CD4-positive, alpha-beta memory T cell (primary cell): Measurements from ENCODE around the gene ARHGAP24. TPM values are rescaled to one million over a fixed set of nuclear protein-coding genes. Genes with fewer than 3 reads are reported as not detected.

ENCODE experiments used
- CTCF ChIA-PET: fragments of 350-600 bp; sonication (Branson Sonifier 250); formaldehyde crosslinking; loops from one replicate; lab custom pipeline; 2021; ENCODE audit warnings: inconsistent platforms; ENCODE audit not compliant: partially characterized antibody; lab: Charles Lee
- POLR2A ChIA-PET: fragments of 350-600 bp; sonication (Branson Sonifier 250); formaldehyde crosslinking; loops from one replicate; lab custom pipeline; 2021; ENCODE audit not compliant: partially characterized antibody; lab: Charles Lee
- DNase-seq, 5 donors: peaks; one replicate each; pipeline versions ENCODE4 v3.0.0 to v3.0.0-alpha.2; 2020 to 2022; ENCODE audit warnings: mixed read lengths in 1 of 5
- H3K27ac ChIP-seq: one replicate; pipeline ENCODE4 v1.7.0; 2013; ENCODE audit warnings: low read depth, low read length
- H3K27me3 ChIP-seq: 2 replicates; pipeline ENCODE4 v1.7.0; 2013; ENCODE audit warnings: mild to moderate bottlenecking, low read length, moderate library complexity; ENCODE audit not compliant: insufficient read depth
- H3K36me3 ChIP-seq: 2 replicates; pipeline ENCODE4 v1.7.0; 2013; ENCODE audit warnings: mild to moderate bottlenecking, low read length, moderate library complexity; ENCODE audit not compliant: insufficient read depth
- H3K4me1 ChIP-seq: 2 replicates; pipeline ENCODE4 v1.7.0; 2013; ENCODE audit warnings: mild to moderate bottlenecking, low read length, moderate library complexity; ENCODE audit not compliant: insufficient read depth
- H3K4me3 ChIP-seq, 2 donors: one replicate each; pipeline ENCODE4 v1.7.0; 2013; ENCODE audit warnings: low read length in 2 of 2, mild to moderate bottlenecking in 1 of 2
- H3K9me3 ChIP-seq, 2 donors: one replicate each; pipeline ENCODE4 v1.7.0; 2013; ENCODE audit warnings: low read length in 2 of 2, control low read depth in 1 of 2; ENCODE audit not compliant: control insufficient read depth in 1 of 2
- H3K27ac Mint-ChIP-seq, 7 donors: one replicate each; pipeline ENCODE4 v1.8.0; 2020 to 2021; ENCODE audit warnings: mixed read lengths in 7 of 7, mild to moderate bottlenecking in 6 of 7, inconsistent platforms in 3 of 7, moderate library complexity in 3 of 7
- H3K27me3 Mint-ChIP-seq, 2 donors: one replicate each; pipeline ENCODE4 v1.8.0; 2020 to 2021; ENCODE audit warnings: mixed read lengths in 2 of 2
- H3K36me3 Mint-ChIP-seq, 2 donors: one replicate each; pipeline ENCODE4 v1.8.0; 2020 to 2021; ENCODE audit warnings: mixed read lengths in 2 of 2, inconsistent platforms in 1 of 2, mild to moderate bottlenecking in 1 of 2
- H3K4me1 Mint-ChIP-seq, 4 donors: one replicate each; pipeline ENCODE4 v1.8.0; 2020 to 2021; ENCODE audit warnings: mixed read lengths in 4 of 4, mild to moderate bottlenecking in 1 of 4
- H3K4me3 Mint-ChIP-seq, 8 donors: one replicate each; pipeline ENCODE4 v1.8.0; 2020 to 2021; ENCODE audit warnings: mixed read lengths in 8 of 8, mild to moderate bottlenecking in 7 of 8, moderate library complexity in 6 of 8, inconsistent platforms in 3 of 8
- H3K9me3 Mint-ChIP-seq, 8 donors: one replicate each; pipeline ENCODE4 v1.8.0; 2020 to 2021; ENCODE audit warnings: mixed read lengths in 8 of 8, mild to moderate bottlenecking in 5 of 8, inconsistent platforms in 3 of 8, moderate library complexity in 1 of 8
- intact Hi-C: fragments of 100-400 bp; cut with micrococcal nuclease; formaldehyde crosslinking; loops from one replicate; pipeline ENCODE4 v1.15.1; 2023
- polyA plus RNA-seq, 2 donors: library from polyadenylated mRNA; unstranded; fragments of 300-500 nt; fragmentation: Illumina TruSeq; gene quantifications; one replicate each; pipeline ENCODE4 v1.2.3, GENCODE V29; 2021
- total RNA-seq, 2 experiments: library from RNA; stranded (reverse); gene quantifications; one replicate each; pipeline ENCODE4 v1.2.3, GENCODE V29; 2021

Gene ARHGAP24
- total and polyA plus RNA-seq, 4 experiments from 2014 or later, result 0.30 TPM; not detected in 3

GRCh38 chr4:85570388-85570787 is 95.4 kb downstream of the ARHGAP24 start:
- H3K27me3 Mint-ChIP-seq, result no peaks in the 10 kb centered on the region
- Histone ChIP-seq H3K4me1 (no peaks in the 10 kb centered on the region), H3K9me3 (no peaks in the 10 kb centered on the region), H3K27me3 (no peaks in the 10 kb centered on the region), H3K36me3 (no peaks in the 10 kb centered on the region), H3K4me3 (no peak overlapping the region), H3K27ac (no peak overlapping the region)
- no peak overlapping the region for H3K4me3 Mint-ChIP-seq
- peak overlapping the region in 1 of 7 donors; percentile 41 for H3K27ac Mint-ChIP-seq
- H3K4me1 Mint-ChIP-seq, result no peaks in the 10 kb centered on the region
- intact Hi-C loops, result no loop called here
- no peak for DNase-seq
- ChIA-PET POLR2A (no interaction called here), CTCF (no interaction called here)
- H3K36me3 Mint-ChIP-seq, result no peaks in the 10 kb centered on the region
- H3K9me3 Mint-ChIP-seq, result peaks cover 0 to 8% (median 1%) of the 10 kb centered on the region in 8 donors

GRCh38 chr4:85571008-85571407 is 96.1 kb downstream of the ARHGAP24 start:
- DNase-seq, result no peak
- no peaks in the 10 kb centered on the region for H3K36me3 Mint-ChIP-seq
- no peak overlapping the region for H3K27ac ChIP-seq
- H3K27me3 Mint-ChIP-seq, result no peaks in the 10 kb centered on the region
- no peaks in the 10 kb centered on the region for H3K27me3 ChIP-seq
- no peaks in the 10 kb centered on the region for H3K4me1 ChIP-seq
- H3K4me1 Mint-ChIP-seq, result no peaks in the 10 kb centered on the region
- POLR2A ChIA-PET, result no interaction called here
- H3K9me3 ChIP-seq, result no peaks in the 10 kb centered on the region
- no peak overlapping the region for H3K27ac Mint-ChIP-seq
- peaks cover 0 to 8% (median 1%) of the 10 kb centered on the region in 8 donors for H3K9me3 Mint-ChIP-seq
- intact Hi-C loops, result no loop called here
- H3K4me3 ChIP-seq, result no peak overlapping the region
- H3K4me3 Mint-ChIP-seq, result no peak overlapping the region
- CTCF ChIA-PET, result no interaction called here
- no peaks in the 10 kb centered on the region for H3K36me3 ChIP-seq

GRCh38 chr4:85573270-85573669 is 98.3 kb downstream of the ARHGAP24 start:
- Histone ChIP-seq H3K4me1 (no peaks in the 10 kb centered on the region), H3K27ac (no peak overlapping the region), H3K4me3 (no peak overlapping the region), H3K9me3 (no peaks in the 10 kb centered on the region), H3K27me3 (no peaks in the 10 kb centered on the region), H3K36me3 (no peaks in the 10 kb centered on the region)
- ChIA-PET POLR2A (no interaction called here), CTCF (no interaction called here)
- Mint-ChIP-seq H3K27me3 (no peaks in the 10 kb centered on the region), H3K27ac (no peak overlapping the region), H3K4me3 (no peak overlapping the region), H3K36me3 (no peaks in the 10 kb centered on the region), H3K4me1 (no peaks in the 10 kb centered on the region), H3K9me3 (peaks cover 0 to 7% (median 1%) of the 10 kb centered on the region in 8 donors)
- no peak for DNase-seq
- intact Hi-C loops, result no loop called here

- no peaks in the 10 kb centered on the region for H3K4me1 ChIP-seq
- no peak overlapping the region for H3K27ac ChIP-seq
- Mint-ChIP-seq H3K4me3 (no peak overlapping the region), H3K4me1 (no peaks in the 10 kb centered on the region), H3K27ac (no peak overlapping the region), H3K36me3 (no peaks in the 10 kb centered on the region), H3K27me3 (no peaks in the 10 kb centered on the region), H3K9me3 (peaks cover 0 to 5% (median under 1%) of the 10 kb centered on the region in 8 donors)
- CTCF ChIA-PET, result no interaction called here
- H3K27me3 ChIP-seq, result no peaks in the 10 kb centered on the region
- intact Hi-C loops, result no loop called here
- POLR2A ChIA-PET, result no interaction called here
- no peak for DNase-seq
- H3K36me3 ChIP-seq, result no peaks in the 10 kb centered on the region
- H3K4me3 ChIP-seq, result no peak overlapping the region
- no peaks in the 10 kb centered on the region for H3K9me3 ChIP-seq
Measured at GRCh38 chr4:85577307-85577706, 102.4 kb downstream of the ARHGAP24 start.

- H3K9me3 Mint-ChIP-seq, result peaks cover 0 to 6% (median 0%) of the 10 kb centered on the region in 8 donors
- H3K27ac Mint-ChIP-seq, result no peak overlapping the region
- no peaks in the 10 kb centered on the region for H3K4me1 Mint-ChIP-seq
- ChIA-PET CTCF (no interaction called here), POLR2A (no interaction called here)
- Histone ChIP-seq H3K4me1 (no peaks in the 10 kb centered on the region), H3K27me3 (no peaks in the 10 kb centered on the region), H3K4me3 (no peak overlapping the region), H3K36me3 (no peaks in the 10 kb centered on the region), H3K27ac (no peak overlapping the region), H3K9me3 (no peaks in the 10 kb centered on the region)
- H3K36me3 Mint-ChIP-seq, result no peaks in the 10 kb centered on the region
- no peak for DNase-seq
- H3K4me3 Mint-ChIP-seq, result no peak overlapping the region
- intact Hi-C loops, result no loop called here
- no peaks in the 10 kb centered on the region for H3K27me3 Mint-ChIP-seq
Measured at GRCh38 chr4:85579942-85580341, 105.0 kb downstream of the ARHGAP24 start.

GRCh38 chr4:85580489-85580888 is 105.5 kb downstream of the ARHGAP24 start:
- Mint-ChIP-seq H3K4me1 (no peaks in the 10 kb centered on the region), H3K27me3 (no peaks in the 10 kb centered on the region), H3K4me3 (no peak overlapping the region), H3K27ac (no peak overlapping the region), H3K36me3 (no peaks in the 10 kb centered on the region), H3K9me3 (peaks cover 0 to 6% (median 0%) of the 10 kb centered on the region in 8 donors)
- intact Hi-C loops, result no loop called here
- Histone ChIP-seq H3K4me3 (no peak overlapping the region), H3K9me3 (no peaks in the 10 kb centered on the region), H3K4me1 (no peaks in the 10 kb centered on the region), H3K36me3 (no peaks in the 10 kb centered on the region), H3K27me3 (no peaks in the 10 kb centered on the region), H3K27ac (no peak overlapping the region)
- CTCF ChIA-PET, result no interaction called here
- DNase-seq, result no peak
- POLR2A ChIA-PET, result no interaction called here

- no peak for DNase-seq
- no peaks in the 10 kb centered on the region for H3K4me1 Mint-ChIP-seq
- Histone ChIP-seq H3K36me3 (no peaks in the 10 kb centered on the region), H3K27ac (no peak overlapping the region), H3K4me1 (no peaks in the 10 kb centered on the region), H3K27me3 (no peaks in the 10 kb centered on the region), H3K9me3 (no peaks in the 10 kb centered on the region), H3K4me3 (no peak overlapping the region)
- H3K27ac Mint-ChIP-seq, result no peak overlapping the region
- CTCF ChIA-PET, result no interaction called here
- no peaks in the 10 kb centered on the region for H3K27me3 Mint-ChIP-seq
- peaks cover 0 to 7% (median under 1%) of the 10 kb centered on the region in 8 donors for H3K9me3 Mint-ChIP-seq
- POLR2A ChIA-PET, result no interaction called here
- intact Hi-C loops, result no loop called here
- H3K36me3 Mint-ChIP-seq, result no peaks in the 10 kb centered on the region
- no peak overlapping the region for H3K4me3 Mint-ChIP-seq
Measured at GRCh38 chr4:85587952-85588351, 113.0 kb downstream of the ARHGAP24 start.
